ENCODE results near the gene AKAP7.
"Not testable (repeated sequence)": the region's sequence is repeated elsewhere in the genome, so short reads cannot be mapped to it uniquely, and the experiment has no call there.

AKAP7 gene

DNA sequence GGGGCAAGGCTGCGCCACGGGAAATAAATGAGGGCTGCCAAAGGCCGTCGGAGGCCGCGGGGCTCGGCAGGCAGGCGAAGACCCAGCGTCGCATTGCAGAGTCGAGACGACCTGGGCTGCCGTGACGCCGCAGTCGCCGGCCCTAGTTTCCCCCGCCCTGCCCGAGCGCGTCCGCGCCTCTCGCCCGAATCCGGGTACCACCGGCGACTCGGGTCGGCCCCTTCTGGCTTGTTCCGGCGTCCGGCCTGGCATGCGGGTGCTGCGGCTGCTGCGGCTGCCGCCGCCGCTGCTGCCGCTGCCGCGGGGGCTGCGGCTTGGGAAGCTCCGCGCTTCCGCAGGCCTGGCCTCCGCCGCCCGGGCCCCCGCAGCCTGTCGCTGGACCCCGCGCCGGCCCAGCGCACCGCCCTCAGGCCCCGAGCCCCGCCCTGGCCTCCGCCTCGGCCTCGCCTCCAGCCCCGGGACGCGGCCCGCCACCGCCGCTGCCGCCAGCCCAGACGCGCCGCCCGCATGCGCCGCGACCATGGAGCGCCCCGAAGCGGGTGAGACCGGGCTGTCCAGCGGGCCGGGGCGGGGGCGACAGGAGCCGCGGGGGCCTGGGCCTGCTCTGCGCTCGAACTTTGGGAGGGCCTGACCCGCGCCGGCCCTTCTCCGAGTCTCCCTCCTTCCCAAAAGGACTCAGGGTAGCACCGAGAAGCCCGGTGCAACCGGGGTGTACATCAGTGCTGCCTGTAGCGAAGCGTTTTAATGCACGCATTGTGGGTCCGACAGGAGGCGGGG is at the start of gene AKAP7:
Gene AKAP7, plus strand, starts transcription at position 224 of the 777 bp plus-strand sequence. Its CDS starts 297 bp downstream, at position 521.
- in situ Hi-C loops (cut with HindIII; ENCODE audit: low sequenced_read_pairs) = no loop called here
- no peak for DNase-seq (ENCODE audit: low read depth)
- peak within 1 kb of the TSS; percentile 50 for H3K4me3 ChIP-seq (ENCODE audit: low read depth, low read length)
- TF ChIP-seq, protein P1, sequence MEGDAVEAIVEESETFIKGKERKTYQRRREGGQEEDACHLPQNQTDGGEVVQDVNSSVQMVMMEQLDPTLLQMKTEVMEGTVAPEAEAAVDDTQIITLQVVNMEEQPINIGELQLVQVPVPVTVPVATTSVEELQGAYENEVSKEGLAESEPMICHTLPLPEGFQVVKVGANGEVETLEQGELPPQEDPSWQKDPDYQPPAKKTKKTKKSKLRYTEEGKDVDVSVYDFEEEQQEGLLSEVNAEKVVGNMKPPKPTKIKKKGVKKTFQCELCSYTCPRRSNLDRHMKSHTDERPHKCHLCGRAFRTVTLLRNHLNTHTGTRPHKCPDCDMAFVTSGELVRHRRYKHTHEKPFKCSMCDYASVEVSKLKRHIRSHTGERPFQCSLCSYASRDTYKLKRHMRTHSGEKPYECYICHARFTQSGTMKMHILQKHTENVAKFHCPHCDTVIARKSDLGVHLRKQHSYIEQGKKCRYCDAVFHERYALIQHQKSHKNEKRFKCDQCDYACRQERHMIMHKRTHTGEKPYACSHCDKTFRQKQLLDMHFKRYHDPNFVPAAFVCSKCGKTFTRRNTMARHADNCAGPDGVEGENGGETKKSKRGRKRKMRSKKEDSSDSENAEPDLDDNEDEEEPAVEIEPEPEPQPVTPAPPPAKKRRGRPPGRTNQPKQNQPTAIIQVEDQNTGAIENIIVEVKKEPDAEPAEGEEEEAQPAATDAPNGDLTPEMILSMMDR (IDR thresholded peaks at IDR 0.05; ENCODE audit: low read depth, low read length, missing control alignments) = no peak

DNA sequence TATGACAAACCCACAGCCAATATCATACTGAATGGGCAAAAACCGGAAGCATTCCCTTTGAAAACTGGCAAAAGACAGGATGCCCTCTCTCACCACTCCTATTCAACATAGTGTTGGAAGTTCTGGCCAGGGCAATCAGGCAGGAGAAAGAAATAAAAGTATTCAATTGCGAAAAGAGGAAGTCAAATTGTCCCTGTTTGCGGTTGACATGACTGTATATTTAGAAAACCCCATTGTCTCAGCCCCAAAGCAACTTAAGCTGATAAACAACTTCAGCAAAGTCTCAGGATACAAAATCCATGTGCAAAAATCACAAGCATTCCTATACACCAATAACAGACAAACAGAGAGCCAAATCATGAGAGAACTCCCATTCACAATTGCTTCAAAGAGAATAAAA is 44.9 kb upstream of the AKAP7 start:
- in situ Hi-C loops (cut with HindIII; ENCODE audit: low sequenced_read_pairs); H3K4me3 ChIP-seq (ENCODE audit: low read depth, low read length); DNase-seq (ENCODE audit: low read depth): not testable (repeated sequence)

DNA sequence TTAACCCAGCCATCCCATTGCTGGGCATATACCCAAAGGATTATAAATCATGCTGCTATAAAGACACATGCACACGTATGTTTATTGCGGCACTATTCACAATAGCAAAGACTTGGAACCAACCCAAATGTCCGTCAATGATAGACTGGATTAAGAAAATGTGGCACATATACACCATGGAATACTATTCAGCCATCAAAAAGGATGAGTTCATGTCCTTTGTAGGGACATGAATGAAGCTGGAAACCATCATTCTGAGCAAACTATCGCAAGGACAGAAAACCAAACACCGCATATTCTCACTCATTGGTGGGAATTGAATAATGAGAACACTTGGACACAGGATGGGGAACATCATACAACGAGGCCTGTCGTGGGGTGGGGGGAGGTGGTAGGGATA is 43.3 kb upstream of the AKAP7 start:
- in situ Hi-C loops (cut with HindIII; ENCODE audit: low sequenced_read_pairs); DNase-seq (ENCODE audit: low read depth); H3K4me3 ChIP-seq (ENCODE audit: low read depth, low read length): not testable (repeated sequence)

DNA sequence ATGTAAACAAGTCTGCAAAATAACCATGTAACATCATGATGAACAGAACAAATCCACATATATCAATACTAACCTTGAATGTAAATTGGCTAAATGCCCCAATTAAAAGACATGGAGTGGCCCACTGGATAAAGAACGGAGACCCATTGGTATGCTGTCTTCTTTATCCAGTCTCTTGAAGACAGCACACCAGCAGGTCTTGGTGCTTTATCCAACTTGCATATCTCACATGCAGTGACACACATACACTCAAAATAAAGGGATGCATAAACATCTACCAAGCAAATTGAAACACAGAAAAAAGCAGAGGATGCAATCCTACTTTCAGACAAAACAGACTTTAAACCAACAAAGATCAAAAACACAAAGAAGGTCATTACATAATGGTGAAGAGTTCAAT is 41.9 kb upstream of the AKAP7 start:
- TF ChIP-seq, protein P1 (IDR thresholded peaks at IDR 0.05; ENCODE audit: low read depth, low read length, missing control alignments) = no peak
- no peak overlapping the region for H3K4me3 ChIP-seq (ENCODE audit: low read depth, low read length)
- in situ Hi-C loops (cut with HindIII; ENCODE audit: low sequenced_read_pairs) = no loop called here
- DNase-seq (ENCODE audit: low read depth) = no peak

DNA sequence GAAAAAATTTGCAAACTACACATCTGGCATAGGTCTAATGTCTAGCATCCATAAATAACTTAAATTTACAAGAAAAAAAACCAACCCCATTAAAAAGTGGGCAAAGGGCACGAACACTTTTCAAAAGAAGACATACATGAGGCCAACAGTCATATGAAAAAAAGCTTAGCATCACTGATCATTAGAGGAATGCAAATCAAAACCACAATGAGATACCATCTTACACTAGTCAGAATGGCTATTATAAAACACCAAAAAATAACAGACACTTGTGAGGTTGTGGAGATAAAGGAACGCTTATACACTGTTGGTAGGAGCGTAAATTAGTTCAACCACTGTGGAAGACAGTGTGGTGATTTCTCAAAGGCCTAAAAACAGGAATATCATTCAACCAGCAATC is 38.5 kb upstream of the AKAP7 start:
- TF ChIP-seq, protein P1 (IDR thresholded peaks at IDR 0.05; ENCODE audit: low read depth, low read length, missing control alignments) = no peak
- no peak overlapping the region for H3K4me3 ChIP-seq (ENCODE audit: low read depth, low read length)
- in situ Hi-C loops (cut with HindIII; ENCODE audit: low sequenced_read_pairs) = no loop called here
- DNase-seq (ENCODE audit: low read depth) = no peak

DNA sequence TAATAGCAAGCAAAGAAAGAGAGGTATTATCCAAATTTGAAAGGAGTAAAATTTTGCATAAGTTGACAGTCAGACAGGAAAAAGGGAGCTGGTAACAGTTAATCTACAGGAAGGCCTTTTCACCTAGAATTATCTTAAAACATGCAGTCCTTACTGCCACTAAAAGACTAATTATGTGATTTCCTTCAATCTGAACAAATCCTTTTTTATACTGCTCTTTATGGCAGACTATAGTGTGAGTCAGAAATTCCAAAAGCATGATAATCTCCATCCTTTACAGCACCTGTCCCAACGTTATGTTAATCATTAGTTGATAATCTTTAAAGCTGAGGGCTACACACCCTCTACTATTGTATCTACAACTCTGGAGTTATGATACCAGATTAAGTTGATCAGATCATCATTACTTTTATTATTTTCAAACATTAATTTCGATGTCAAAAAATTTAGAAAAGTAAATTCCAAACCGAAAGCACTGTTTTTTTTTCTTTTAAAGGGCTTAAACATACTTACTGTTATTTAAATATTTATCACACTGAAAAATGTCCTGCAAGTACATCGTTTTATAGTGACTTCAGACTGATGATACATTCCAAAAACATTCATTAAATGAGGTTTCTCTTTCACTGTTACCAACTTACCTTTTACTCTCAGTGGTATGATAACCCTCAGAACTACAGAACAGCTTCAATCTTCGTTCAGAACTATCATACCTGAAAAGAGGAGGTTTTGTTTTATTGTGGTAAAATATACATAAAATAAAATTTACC is 33.2 kb upstream of the AKAP7 start:
- DNase-seq (ENCODE audit: low read depth) = no peak
- in situ Hi-C loops (cut with HindIII; ENCODE audit: low sequenced_read_pairs) = no loop called here
- TF ChIP-seq, protein P1 (IDR thresholded peaks at IDR 0.05; ENCODE audit: low read depth, low read length, missing control alignments) = no peak

DNA sequence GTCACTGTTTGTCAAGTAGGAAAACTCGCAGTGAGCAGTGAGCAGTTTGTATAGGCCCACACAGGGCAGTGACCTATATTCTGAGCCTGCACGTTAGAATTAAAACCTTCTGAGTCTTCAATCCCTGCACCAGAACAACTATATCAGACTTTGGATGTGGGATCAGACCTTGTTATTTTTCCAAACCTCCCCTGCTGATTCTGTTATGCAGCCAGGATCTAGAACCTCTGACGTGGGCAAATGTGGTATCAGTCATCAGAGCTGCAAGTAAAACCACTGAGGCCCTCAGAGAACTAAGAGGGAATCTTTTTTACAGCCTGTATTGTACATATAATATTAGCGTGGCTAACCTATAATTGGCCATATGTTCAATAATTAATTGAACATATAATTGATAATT is 32.0 kb upstream of the AKAP7 start:
- TF ChIP-seq, protein P1 (IDR thresholded peaks at IDR 0.05; ENCODE audit: low read depth, low read length, missing control alignments) = no peak
- DNase-seq (ENCODE audit: low read depth) = peak; percentile 74
- in situ Hi-C loops (cut with HindIII; ENCODE audit: low sequenced_read_pairs) = no loop called here

More for the DNA sequence above, 33.2 kb upstream of the AKAP7 start:
- H3K4me3 ChIP-seq (ENCODE audit: low read depth, low read length) = no peak overlapping the region

More for the DNA sequence above, 32.0 kb upstream of the AKAP7 start:
- H3K4me3 ChIP-seq (ENCODE audit: low read depth, low read length) = no peak overlapping the region
